Measurements from ENCODE around the gene TEX11. TPM values are rescaled to one million over a fixed set of nuclear protein-coding genes. Genes with fewer than 3 reads are reported as not detected.
"Not testable (repeated sequence)": the region's sequence is repeated elsewhere in the genome, so short reads cannot be mapped to it uniquely, and the experiment has no call there.

TEX11 gene
- total RNA-seq, 8 experiments from 2014 or later = 0.10 to 0.14 TPM; not detected in 6

- Histone ChIP-seq H3K4me3 (no peak overlapping the region), H3K27ac (no peak overlapping the region), H3K4me1 (replicated peaks in 1 of 2) (no peaks in the 10 kb centered on the region)
- WGBS, 10 experiments = 0% methylated on average over 1 of the region's 1 CpG; no CpG with 5 or more reads in 9 of the 10 experiments
- ATAC-seq (replicated peaks in 6 of 8) = no peak
- in situ Hi-C loops (cut with MboI; ENCODE audit: low pct_unique_long_range_greater_than_20kb in 2 of 9, low sequenced_read_pairs in 9 of 9, unreplicated experiment in 9 of 9) = no loop called here
These were observed 272.3 kb downstream of the TEX11 start for GRCh38 chrX:70636218-70636617.

- Histone ChIP-seq H3K4me3 (no peak overlapping the region), H3K27ac (no peak overlapping the region), H3K4me1 (replicated peaks in 1 of 2) (no peaks in the 10 kb centered on the region)
- ATAC-seq (replicated peaks in 6 of 8) = no peak
- WGBS, 10 experiments = no CpG with 5 or more reads among the region's 2 CpGs
- in situ Hi-C loops (cut with MboI; ENCODE audit: low pct_unique_long_range_greater_than_20kb in 2 of 9, low sequenced_read_pairs in 9 of 9, unreplicated experiment in 9 of 9) = no loop called here
These were observed 272.8 kb downstream of the TEX11 start for GRCh38 chrX:70635669-70636068.

- no peaks in the 10 kb centered on the region for H3K4me1 ChIP-seq (replicated peaks in 1 of 2)
- ATAC-seq (replicated peaks in 6 of 8) = no peak
- 60% methylated on average over 1 of the region's 4 CpGs; no CpG with 5 or more reads in 9 of the 10 experiments for WGBS, 10 experiments
- no peak overlapping the region for H3K4me3 ChIP-seq
- no peak overlapping the region for H3K27ac ChIP-seq
- in situ Hi-C loops (cut with MboI; ENCODE audit: low pct_unique_long_range_greater_than_20kb in 2 of 9, low sequenced_read_pairs in 9 of 9, unreplicated experiment in 9 of 9) = no loop called here
These were observed 273.3 kb downstream of the TEX11 start for GRCh38 chrX:70635227-70635626.

GRCh38 chrX:70621743-70622142, 286.8 kb downstream of the TEX11 start:
- in situ Hi-C loops (cut with MboI; ENCODE audit: low pct_unique_long_range_greater_than_20kb in 2 of 9, low sequenced_read_pairs in 9 of 9, unreplicated experiment in 9 of 9) = no loop called here
- ATAC-seq (replicated peaks in 6 of 8) = no peak

GRCh38 chrX:70618467-70618866, 290.0 kb downstream of the TEX11 start:
- Histone ChIP-seq H3K4me1 (replicated peaks in 1 of 2) (no peaks in the 10 kb centered on the region), H3K4me3 (no peak overlapping the region), H3K27ac (no peak overlapping the region)
- 0 to 100% (median 39%) methylated on average over 1 to 4 of the region's 5 CpGs; no CpG with 5 or more reads in 6 of the 10 experiments for WGBS, 10 experiments
- peak in 2 of 8 experiments; percentile 25 to 99 for ATAC-seq (replicated peaks in 6 of 8)
- in situ Hi-C loops (cut with MboI; ENCODE audit: low pct_unique_long_range_greater_than_20kb in 2 of 9, low sequenced_read_pairs in 9 of 9, unreplicated experiment in 9 of 9) = no loop called here

More at GRCh38 chrX:70621743-70622142, 286.8 kb downstream of the TEX11 start:
- Histone ChIP-seq H3K4me1 (replicated peaks in 1 of 2) (no peaks in the 10 kb centered on the region), H3K4me3 (no peak overlapping the region), H3K27ac (no peak overlapping the region)
- WGBS, 10 experiments = 0 to 100% (median 51%) methylated on average over 1 of the region's 1 CpG; no CpG with 5 or more reads in 4 of the 10 experiments

- H3K4me3 ChIP-seq = no peak overlapping the region
- ATAC-seq (replicated peaks in 6 of 8) = peak in 1 of 8 experiments; percentile 55
These were observed 295.2 kb downstream of the TEX11 start for GRCh38 chrX:70613295-70613694.

GRCh38 chrX:70605352-70605751, 303.2 kb downstream of the TEX11 start:
- Histone ChIP-seq H3K4me1 (replicated peaks in 1 of 2) (no peaks in the 10 kb centered on the region), H3K27ac (no peak overlapping the region), H3K4me3 (no peak overlapping the region)
- no peak for ATAC-seq (replicated peaks in 6 of 8)
- in situ Hi-C loops (cut with MboI; ENCODE audit: low pct_unique_long_range_greater_than_20kb in 2 of 9, low sequenced_read_pairs in 9 of 9, unreplicated experiment in 9 of 9) = no loop called here
- WGBS, 10 experiments = 20 to 100% (median 73%) methylated on average over 1 of the region's 1 CpG; no CpG with 5 or more reads in 6 of the 10 experiments

More at GRCh38 chrX:70613295-70613694, 295.2 kb downstream of the TEX11 start:
- Histone ChIP-seq H3K4me1 (replicated peaks in 1 of 2) (no peaks in the 10 kb centered on the region), H3K27ac (no peak overlapping the region)
- in situ Hi-C loops (cut with MboI; ENCODE audit: low pct_unique_long_range_greater_than_20kb in 2 of 9, low sequenced_read_pairs in 9 of 9, unreplicated experiment in 9 of 9) = no loop called here
- 30 to 100% (median 50%) methylated on average over 1 to 3 of the region's 5 CpGs; no CpG with 5 or more reads in 7 of the 10 experiments for whole genome bisulfite sequencing, 10 experiments

- 33 to 100% (median 55%) methylated on average over 1 of the region's 1 CpG; no CpG with 5 or more reads in 7 of the 10 experiments for WGBS, 10 experiments
- no peak overlapping the region for H3K4me3 ChIP-seq
- no peak overlapping the region for H3K27ac ChIP-seq
- H3K4me1 ChIP-seq (replicated peaks in 1 of 2) = no peaks in the 10 kb centered on the region
- ATAC-seq (replicated peaks in 6 of 8) = peak in 3 of 8 experiments; percentile 51 to 96 (median 77)
- in situ Hi-C loops (cut with MboI; ENCODE audit: low pct_unique_long_range_greater_than_20kb in 2 of 9, low sequenced_read_pairs in 9 of 9, unreplicated experiment in 9 of 9) = no loop called here
These were observed 316.4 kb downstream of the TEX11 start for GRCh38 chrX:70592091-70592490.

- in situ Hi-C loops (cut with MboI; ENCODE audit: low pct_unique_long_range_greater_than_20kb in 2 of 9, low sequenced_read_pairs in 9 of 9, unreplicated experiment in 9 of 9) = not testable (repeated sequence)
- WGBS, 10 experiments = 0 to 20% (median 0%) methylated on average over 1 of the region's 1 CpG; no CpG with 5 or more reads in 7 of the 10 experiments
These were observed 321.4 kb downstream of the TEX11 start for GRCh38 chrX:70587158-70587557.

GRCh38 chrX:70577442-70577841, 331.1 kb downstream of the TEX11 start:
- in situ Hi-C loops (cut with MboI; ENCODE audit: low pct_unique_long_range_greater_than_20kb in 2 of 9, low sequenced_read_pairs in 9 of 9, unreplicated experiment in 9 of 9) = no loop called here
- Histone ChIP-seq H3K27ac (no peak overlapping the region), H3K4me3 (no peak overlapping the region), H3K4me1 (replicated peaks in 1 of 2) (no peaks in the 10 kb centered on the region)
- 0 to 77% (median 69%) methylated on average over 1 to 4 of the region's 4 CpGs; no CpG with 5 or more reads in 1 of the 10 experiments for WGBS, 10 experiments
- no peak for ATAC-seq (replicated peaks in 6 of 8)

More at GRCh38 chrX:70587158-70587557, 321.4 kb downstream of the TEX11 start:
- not testable (repeated sequence) for H3K4me1 ChIP-seq (replicated peaks in 1 of 2); H3K4me3 ChIP-seq; H3K27ac ChIP-seq; ATAC-seq (replicated peaks in 6 of 8)

- H3K27ac ChIP-seq; in situ Hi-C loops (cut with MboI; ENCODE audit: low pct_unique_long_range_greater_than_20kb in 2 of 9, low sequenced_read_pairs in 9 of 9, unreplicated experiment in 9 of 9); ATAC-seq (replicated peaks in 6 of 8); H3K4me3 ChIP-seq; H3K4me1 ChIP-seq (replicated peaks in 1 of 2): not testable (repeated sequence)
- 59 to 71% methylated on average over 3 of the region's 21 CpGs; no CpG with 5 or more reads in 8 of the 10 experiments for WGBS, 10 experiments
These were observed 338.5 kb downstream of the TEX11 start for GRCh38 chrX:70569922-70570576.

GRCh38 chrX:70554948-70555347, 353.6 kb downstream of the TEX11 start:
- no peak for ATAC-seq (replicated peaks in 6 of 8)
- no peak overlapping the region for H3K4me3 ChIP-seq
- no peaks in the 10 kb centered on the region for H3K4me1 ChIP-seq (replicated peaks in 1 of 2)
- 0 to 100% (median 82%) methylated on average over 2 to 5 of the region's 5 CpGs for WGBS, 10 experiments
- in situ Hi-C loops (cut with MboI; ENCODE audit: low pct_unique_long_range_greater_than_20kb in 2 of 9, low sequenced_read_pairs in 9 of 9, unreplicated experiment in 9 of 9) = no loop called here
- no peak overlapping the region for H3K27ac ChIP-seq

- Histone ChIP-seq H3K4me3 (no peak overlapping the region), H3K27ac (no peak overlapping the region), H3K4me1 (replicated peaks in 1 of 2) (no peaks in the 10 kb centered on the region)
- in situ Hi-C loops (cut with MboI; ENCODE audit: low pct_unique_long_range_greater_than_20kb in 2 of 9, low sequenced_read_pairs in 9 of 9, unreplicated experiment in 9 of 9) = no loop called here
- WGBS, 10 experiments = 0 to 100% (median 31%) methylated on average over 1 to 2 of the region's 2 CpGs; no CpG with 5 or more reads in 2 of the 10 experiments
- peak in 1 of 8 experiments; percentile 55 for ATAC-seq (replicated peaks in 6 of 8)
These were observed 354.0 kb downstream of the TEX11 start for GRCh38 chrX:70554523-70554922.

GRCh38 chrX:70554081-70554480, 354.4 kb downstream of the TEX11 start:
- ATAC-seq (replicated peaks in 6 of 8) = peak in 2 of 8 experiments; percentile 24 to 28
- Histone ChIP-seq H3K27ac (no peak overlapping the region), H3K4me1 (replicated peaks in 1 of 2) (no peaks in the 10 kb centered on the region), H3K4me3 (no peak overlapping the region)
- WGBS, 10 experiments = 0 to 90% (median 0%) methylated on average over 1 to 2 of the region's 2 CpGs; no CpG with 5 or more reads in 3 of the 10 experiments
- in situ Hi-C loops (cut with MboI; ENCODE audit: low pct_unique_long_range_greater_than_20kb in 2 of 9, low sequenced_read_pairs in 9 of 9, unreplicated experiment in 9 of 9) = no loop called here

Data from motor neuron (in vitro differentiated cells).